Upper lobe of left lung (tissue), 6 donors: ENCODE results near the gene ABCD1. TPM values are rescaled to one million over a fixed set of nuclear protein-coding genes. Genes with fewer than 3 reads are reported as not detected.

Experiments used
- ATAC-seq, 2 donors: fragments of 200-7000 bp; cut with Tn5 transposase; one replicate each; pipeline ENCODE4 v1.9.1; 2022; ENCODE audit warnings: mild to moderate bottlenecking in 2 of 2, moderate library complexity in 2 of 2; ENCODE audit not compliant: low FRiP score in 2 of 2
- DNase-seq, 2 donors: peaks; one replicate each; pipeline ENCODE4 v3.0.0-alpha.2; 2019 to 2020
- H3K27ac ChIP-seq, 4 donors: fragments of 200-600 bp; sonication (generic); one replicate each; pipeline ENCODE4 v1.5.1; 2016 to 2019
- H3K27me3 ChIP-seq, 4 donors: fragments of 200-600 bp; sonication (generic); one replicate each; pipeline ENCODE4 v1.5.1; 2017 to 2019
- H3K36me3 ChIP-seq, 4 donors: fragments of 200-600 bp; sonication (generic); one replicate each; pipeline ENCODE4 v1.5.1; 2016 to 2019
- H3K4me1 ChIP-seq, 4 donors: fragments of 200-600 bp; sonication (generic); one replicate each; pipeline ENCODE4 v1.5.1; 2018 to 2019
- H3K4me3 ChIP-seq, 4 donors: fragments of 200-600 bp; sonication (generic); one replicate each; pipeline ENCODE4 v1.5.1; 2017 to 2019; ENCODE audit warnings: mild to moderate bottlenecking in 2 of 4, moderate library complexity in 1 of 4
- H3K9me3 ChIP-seq, 4 donors: fragments of 200-600 bp; sonication (generic); one replicate each; pipeline ENCODE4 v1.5.1; 2018 to 2019
- EP300 ChIP-seq, 4 donors: sonication (generic); formaldehyde crosslinking; IDR thresholded peaks; one replicate each; pipeline ENCODE4 v1.5.1; 2017; ENCODE audit warnings: antibody characterized with exemption in 4 of 4, control low read depth in 2 of 4
- POLR2A ChIP-seq, 4 donors: fragments of 450-650 bp; IDR thresholded peaks; one replicate each; pipeline ENCODE4 v1.5.1; 2016 to 2017; ENCODE audit warnings: antibody characterized with exemption in 4 of 4, mild to moderate bottlenecking in 2 of 4
- POLR2AphosphoS5 ChIP-seq, 2 donors: sonication (generic); formaldehyde crosslinking; IDR thresholded peaks; one replicate each; pipeline ENCODE4 v1.5.1; 2017; ENCODE audit warnings: antibody characterized with exemption in 2 of 2
- WGBS, 2 donors: methylation state at CpG; one replicate each; pipeline ENCODE4 v1.1.5; 2017 to 2018; 5-methylcytosine and 5-hydroxymethylcytosine counted together
- total RNA-seq, 6 donors: library from RNA; depleted of rRNA in 4 of 6; stranded (reverse); fragments of >200 nt in 4 of 6; gene quantifications; one replicate each; pipeline versions ENCODE4 v1.1.0 to v1.2.1, GENCODE V29; 2016 to 2021
- TF ChIP-seq, protein P1 (sequence below), 6 experiments: fragments of 450-650 bp in 4 of 6; fragments of 200-600 bp in 2 of 6; sonication (generic) in 2 of 6; IDR thresholded peaks; one replicate each; pipeline ENCODE4 v1.5.1; 2016 to 2019; ENCODE audit warnings: antibody characterized with exemption in 6 of 6
- donor health status: DM: no; HTN: no; CAD: no; lungs with moderate emphysema.
- donor health status: DM: no; HTN: yes; CAD: no; lungs with severe emphysema.

The ABCD1 gene
- total RNA-seq, 6 donors from 2014 or later, result 9.8 to 28.1 (median 17.9) TPM

DNA sequence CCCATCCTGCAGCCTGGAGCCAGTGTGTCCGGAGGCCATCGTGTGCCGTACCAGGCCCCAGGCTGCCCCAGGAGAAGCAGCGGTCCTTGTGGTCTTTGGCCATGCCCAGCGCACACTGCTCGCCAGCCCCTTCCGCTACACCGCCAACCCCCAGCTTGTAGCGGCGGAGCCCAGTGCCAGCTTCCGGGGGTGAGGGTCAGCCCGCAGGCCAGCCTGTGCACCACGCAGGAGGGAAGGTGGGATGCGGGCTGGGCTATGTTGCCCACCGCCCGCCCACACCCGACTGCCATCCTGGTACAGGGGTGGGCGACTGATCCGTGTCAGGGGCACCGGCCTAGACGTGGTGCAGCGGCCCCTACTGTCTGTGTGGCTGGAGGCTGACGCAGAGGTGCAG, 48.6 kb downstream of the ABCD1 start:
- 95% methylated on average over 15 of the region's 23 CpGs; no CpG with 5 or more reads in 1 of the 2 donors for WGBS, 2 donors
- Histone ChIP-seq H3K4me3 (no peak overlapping the region), H3K27me3 (peaks cover 0 to 2% (median 0%) of the 10 kb centered on the region in 4 donors), H3K9me3 (no peaks in the 10 kb centered on the region), H3K4me1 (peaks cover 0 to 5% (median under 1%) of the 10 kb centered on the region in 4 donors), H3K36me3 (no peaks in the 10 kb centered on the region), H3K27ac (no peak overlapping the region)
- TF ChIP-seq, protein P1, sequence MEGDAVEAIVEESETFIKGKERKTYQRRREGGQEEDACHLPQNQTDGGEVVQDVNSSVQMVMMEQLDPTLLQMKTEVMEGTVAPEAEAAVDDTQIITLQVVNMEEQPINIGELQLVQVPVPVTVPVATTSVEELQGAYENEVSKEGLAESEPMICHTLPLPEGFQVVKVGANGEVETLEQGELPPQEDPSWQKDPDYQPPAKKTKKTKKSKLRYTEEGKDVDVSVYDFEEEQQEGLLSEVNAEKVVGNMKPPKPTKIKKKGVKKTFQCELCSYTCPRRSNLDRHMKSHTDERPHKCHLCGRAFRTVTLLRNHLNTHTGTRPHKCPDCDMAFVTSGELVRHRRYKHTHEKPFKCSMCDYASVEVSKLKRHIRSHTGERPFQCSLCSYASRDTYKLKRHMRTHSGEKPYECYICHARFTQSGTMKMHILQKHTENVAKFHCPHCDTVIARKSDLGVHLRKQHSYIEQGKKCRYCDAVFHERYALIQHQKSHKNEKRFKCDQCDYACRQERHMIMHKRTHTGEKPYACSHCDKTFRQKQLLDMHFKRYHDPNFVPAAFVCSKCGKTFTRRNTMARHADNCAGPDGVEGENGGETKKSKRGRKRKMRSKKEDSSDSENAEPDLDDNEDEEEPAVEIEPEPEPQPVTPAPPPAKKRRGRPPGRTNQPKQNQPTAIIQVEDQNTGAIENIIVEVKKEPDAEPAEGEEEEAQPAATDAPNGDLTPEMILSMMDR (IDR thresholded peaks at IDR 0.05), result no peak
- TF ChIP-seq POLR2A (IDR thresholded peaks at IDR 0.05) (no peak), POLR2AphosphoS5 (IDR thresholded peaks at IDR 0.05) (no peak), EP300 (IDR thresholded peaks at IDR 0.05) (no peak)
- DNase-seq, result peak in 1 of 2 donors; percentile 36
- ATAC-seq, result no peak

DNA sequence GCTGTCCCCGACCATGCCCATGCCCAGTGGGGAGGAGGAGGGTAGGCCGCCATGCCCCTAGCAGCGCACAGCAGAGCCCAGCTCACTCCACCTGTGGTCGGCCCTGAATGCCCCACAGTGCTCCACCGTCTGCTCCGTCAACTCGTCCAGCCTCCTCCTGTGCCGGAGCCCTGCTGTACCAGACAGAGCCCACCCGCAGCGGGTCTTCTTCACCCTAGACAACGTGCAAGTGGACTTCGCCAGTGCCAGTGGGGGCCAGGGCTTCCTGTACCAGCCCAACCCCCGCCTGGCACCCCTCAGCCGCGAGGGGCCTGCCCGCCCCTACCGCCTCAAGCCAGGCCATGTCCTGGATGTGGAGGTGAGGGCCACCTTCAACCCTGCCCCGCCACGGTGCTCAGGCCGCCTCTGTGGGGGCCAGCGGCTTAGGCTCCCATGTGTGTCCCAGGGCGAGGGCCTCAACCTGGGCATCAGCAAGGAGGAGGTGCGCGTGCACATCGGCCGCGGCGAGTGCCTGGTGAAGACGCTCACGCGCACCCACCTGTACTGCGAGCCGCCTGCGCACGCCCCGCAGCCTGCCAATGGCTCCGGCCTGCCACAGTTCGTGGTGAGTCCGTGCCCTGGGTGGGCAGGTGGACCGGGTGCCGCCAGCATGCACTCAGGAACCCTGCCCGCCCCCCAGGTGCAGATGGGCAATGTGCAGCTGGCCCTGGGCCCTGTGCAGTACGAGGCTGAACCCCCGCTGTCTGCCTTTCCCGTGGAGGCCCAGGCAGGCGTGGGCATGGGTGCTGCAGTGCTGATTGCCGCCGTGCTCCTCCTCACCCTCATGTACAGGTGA, 49.3 kb downstream of the ABCD1 start:
- no peak overlapping the region for H3K4me3 ChIP-seq
- DNase-seq, result peak in 1 of 2 donors; percentile 53
- no peaks in the 10 kb centered on the region for H3K4me1 ChIP-seq
- no peak overlapping the region for H3K27ac ChIP-seq
- peaks cover 0 to 8% (median 0%) of the 10 kb centered on the region in 4 donors for H3K27me3 ChIP-seq
- 97% methylated on average over 47 of the region's 48 CpGs; no CpG with 5 or more reads in 1 of the 2 donors for WGBS, 2 donors
- H3K36me3 ChIP-seq, result no peaks in the 10 kb centered on the region
- no peak for ATAC-seq
- TF ChIP-seq, protein P1 (IDR thresholded peaks at IDR 0.05), result no peak
- no peak for TF ChIP-seq EP300 (IDR thresholded peaks at IDR 0.05)
- no peak for TF ChIP-seq POLR2AphosphoS5 (IDR thresholded peaks at IDR 0.05)
- no peak for TF ChIP-seq POLR2A (IDR thresholded peaks at IDR 0.05)
- H3K9me3 ChIP-seq, result no peaks in the 10 kb centered on the region

DNA sequence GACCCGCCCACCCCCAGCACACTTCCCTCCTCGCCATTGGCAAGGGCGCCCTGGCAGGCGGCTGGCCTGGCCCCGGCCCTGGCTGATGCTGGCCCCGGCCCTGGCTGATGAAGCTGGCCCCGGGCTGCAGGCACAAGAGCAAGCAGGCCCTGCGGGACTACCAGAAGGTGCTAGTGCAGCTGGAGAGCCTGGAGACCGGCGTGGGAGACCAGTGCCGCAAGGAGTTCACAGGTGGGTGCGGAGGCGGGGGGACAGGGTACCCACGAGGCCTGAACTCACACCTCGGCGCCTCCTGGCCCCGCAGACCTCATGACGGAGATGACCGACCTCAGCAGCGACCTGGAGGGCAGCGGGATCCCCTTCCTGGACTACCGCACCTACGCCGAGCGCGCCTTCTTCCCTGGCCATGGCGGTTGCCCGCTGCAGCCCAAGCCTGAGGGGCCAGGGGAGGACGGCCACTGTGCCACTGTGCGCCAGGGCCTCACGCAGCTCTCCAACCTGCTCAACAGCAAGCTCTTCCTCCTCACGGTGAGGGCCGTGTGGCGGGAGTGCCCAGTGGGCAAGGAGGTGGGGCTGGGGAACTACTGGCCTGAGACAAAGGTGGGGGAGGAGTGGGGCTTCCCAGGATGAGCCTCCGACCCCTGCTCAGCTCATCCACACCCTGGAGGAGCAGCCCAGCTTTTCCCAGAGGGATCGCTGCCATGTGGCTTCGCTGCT, 50.1 kb downstream of the ABCD1 start:
- no peaks in the 10 kb centered on the region for H3K4me1 ChIP-seq
- WGBS, 2 donors, result 96% methylated on average over 5 to 36 of the region's 37 CpGs
- no peaks in the 10 kb centered on the region for H3K9me3 ChIP-seq
- ATAC-seq, result no peak
- H3K27ac ChIP-seq, result no peak overlapping the region
- H3K4me3 ChIP-seq, result no peak overlapping the region
- TF ChIP-seq, protein P1 (IDR thresholded peaks at IDR 0.05), result no peak
- TF ChIP-seq POLR2A (IDR thresholded peaks at IDR 0.05) (no peak), POLR2AphosphoS5 (IDR thresholded peaks at IDR 0.05) (no peak), EP300 (IDR thresholded peaks at IDR 0.05) (no peak)
- peaks cover 0 to 8% (median 0%) of the 10 kb centered on the region in 4 donors for H3K27me3 ChIP-seq
- peak in 1 of 2 donors; percentile 55 for DNase-seq
- H3K36me3 ChIP-seq, result no peaks in the 10 kb centered on the region

DNA sequence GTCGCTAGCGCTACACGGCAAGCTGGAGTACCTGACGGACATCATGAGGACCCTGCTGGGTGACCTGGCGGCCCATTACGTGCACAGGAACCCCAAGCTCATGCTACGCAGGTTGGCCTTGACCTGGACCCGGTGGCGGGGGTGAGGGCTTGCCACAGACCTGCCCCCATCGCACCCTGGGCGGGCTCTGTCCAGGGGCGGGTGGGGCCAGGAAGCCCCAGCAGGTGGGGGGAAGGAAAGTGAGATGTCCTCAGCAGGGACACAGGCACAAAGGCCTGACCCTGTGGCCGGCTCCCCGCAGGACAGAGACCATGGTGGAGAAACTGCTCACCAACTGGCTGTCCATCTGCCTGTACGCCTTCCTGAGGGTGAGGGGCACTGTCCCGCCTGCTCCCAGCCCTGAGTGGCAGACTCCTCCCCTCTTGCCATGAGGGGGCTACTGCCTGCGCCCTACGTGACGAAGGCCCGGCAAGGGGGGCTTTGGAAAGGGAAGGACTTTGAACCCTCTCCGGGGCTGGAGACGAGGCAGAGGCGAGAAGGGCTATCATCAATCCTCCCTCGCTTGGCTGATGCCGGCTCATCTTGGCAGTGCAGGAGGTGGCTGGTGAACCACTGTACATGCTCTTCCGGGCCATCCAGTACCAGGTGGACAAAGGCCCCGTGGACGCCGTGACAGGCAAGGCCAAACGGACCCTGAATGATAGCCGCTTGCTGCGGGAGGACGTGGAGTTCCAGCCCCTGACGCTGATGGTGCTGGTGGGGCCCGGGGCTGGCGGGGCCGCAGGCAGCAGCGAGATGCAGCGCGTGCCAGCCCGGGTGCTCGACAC, 50.9 kb downstream of the ABCD1 start:
- DNase-seq (peak in 1 of 2 donors; percentile 32), ATAC-seq (no peak)
- 94% methylated on average over 28 of the region's 42 CpGs; no CpG with 5 or more reads in 1 of the 2 donors for WGBS, 2 donors
- Histone ChIP-seq H3K27me3 (peaks cover 0 to 9% (median 0%) of the 10 kb centered on the region in 4 donors), H3K9me3 (no peaks in the 10 kb centered on the region), H3K4me3 (no peak overlapping the region), H3K36me3 (no peaks in the 10 kb centered on the region), H3K4me1 (peaks cover 0 to under 1% (median 0%) of the 10 kb centered on the region in 4 donors), H3K27ac (no peak overlapping the region)
- no peak for TF ChIP-seq EP300 (IDR thresholded peaks at IDR 0.05)
- TF ChIP-seq POLR2A (IDR thresholded peaks at IDR 0.05), result no peak
- TF ChIP-seq, protein P1 (IDR thresholded peaks at IDR 0.05), result no peak
- no peak for TF ChIP-seq POLR2AphosphoS5 (IDR thresholded peaks at IDR 0.05)
